H1 (cell line): ENCODE data around the gene PEX1.
"Not testable (repeated sequence)": the region's sequence is repeated elsewhere in the genome, so short reads cannot be mapped to it uniquely, and the experiment has no call there.

Experiments
- CEBPB ChIP-seq: IDR thresholded peaks from 2 replicates; pipeline ENCODE4 v1.6.1; 2012; ENCODE audit warnings: low read depth, low read length
- CREB1 ChIP-seq: IDR thresholded peaks from 2 replicates; pipeline ENCODE4 v1.6.1; 2012; ENCODE audit warnings: inconsistent platforms
- EZH2 ChIP-seq: fragments of 200-600 bp; sonication (generic); IDR thresholded peaks from 2 replicates; pipeline ENCODE4 v1.7.1; 2012; ENCODE audit warnings: low read depth, mild to moderate bottlenecking, moderate library complexity, low read length, inconsistent platforms; ENCODE audit not compliant: severe bottlenecking
- MAFK ChIP-seq: IDR thresholded peaks from 2 replicates; pipeline ENCODE4 v1.6.1; 2012; ENCODE audit warnings: low read depth, mild to moderate bottlenecking, improper control_type of control experiment, low read length
- POLR2A ChIP-seq, 2 experiments: IDR thresholded peaks; 1 replicate in 1 of 2; 2 replicates in 1 of 2; pipeline ENCODE4 v1.6.1; 2011; ENCODE audit warnings: low read depth in 2 of 2, low read length in 2 of 2, mild to moderate bottlenecking in 2 of 2; ENCODE audit errors: control extremely low read depth in 1 of 2
- RFX5 ChIP-seq: IDR thresholded peaks from 2 replicates; pipeline ENCODE4 v1.6.1; 2011; ENCODE audit warnings: low read depth, low read length, improper control_type of control experiment, borderline replicate concordance
- SP1 ChIP-seq: IDR thresholded peaks from 2 replicates; pipeline ENCODE4 v1.6.1; 2011; ENCODE audit warnings: low read depth, low read length
- TAF7 ChIP-seq: optimal IDR thresholded peaks from 2 replicates; pipeline ENCODE3; 2011; ENCODE audit warnings: low read depth, mild to moderate bottlenecking, inconsistent platforms, low read length, moderate library complexity, borderline replicate concordance
- TF ChIP-seq, protein P1 (sequence below), 3 experiments: IDR thresholded peaks; 1 replicate in 2 of 3; 2 replicates in 1 of 3; pipeline versions ENCODE4 v1.5.1 to v1.6.1; 2011; ENCODE audit warnings: low read length in 3 of 3, mild to moderate bottlenecking in 3 of 3, inconsistent platforms in 2 of 3, low read depth in 1 of 3, moderate library complexity in 1 of 3; ENCODE audit not compliant: insufficient read depth in 1 of 3; ENCODE audit errors: control extremely low read depth in 1 of 3

DNA sequence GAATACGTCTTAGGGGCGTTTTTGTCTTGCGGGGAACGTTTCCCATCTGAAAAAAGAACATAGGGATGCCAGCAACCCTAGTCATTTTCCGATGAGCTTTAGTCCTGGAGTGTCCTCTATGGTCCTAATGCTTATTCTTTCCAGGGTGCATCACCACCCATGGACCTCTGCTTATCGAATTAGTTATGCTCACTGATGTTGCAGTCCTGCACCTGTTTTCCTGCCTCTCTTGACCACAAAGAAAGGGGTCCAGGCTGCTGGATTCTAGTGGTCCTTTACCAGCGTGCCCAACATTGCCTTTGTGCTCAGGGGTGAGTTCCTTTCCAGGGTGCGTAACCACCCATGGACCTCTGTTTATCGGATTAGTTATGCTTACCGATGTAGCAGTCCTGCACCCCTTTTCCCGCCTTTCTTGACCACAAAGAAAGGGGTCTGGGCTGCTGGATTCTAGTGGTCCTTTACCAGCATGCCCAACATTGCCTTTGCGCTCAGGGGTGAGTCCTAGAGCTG lies 53.0 kb downstream of the PEX1 start:
- not testable (repeated sequence) for TF ChIP-seq SP1; POLR2A (IDR thresholded peaks at IDR 0.05; ENCODE audit: control extremely low read depth in 1 of 2, low read depth in 2 of 2, low read length in 2 of 2); TAF7; CEBPB; CREB1; MAFK; EZH2; RFX5
- TF ChIP-seq, protein P1, sequence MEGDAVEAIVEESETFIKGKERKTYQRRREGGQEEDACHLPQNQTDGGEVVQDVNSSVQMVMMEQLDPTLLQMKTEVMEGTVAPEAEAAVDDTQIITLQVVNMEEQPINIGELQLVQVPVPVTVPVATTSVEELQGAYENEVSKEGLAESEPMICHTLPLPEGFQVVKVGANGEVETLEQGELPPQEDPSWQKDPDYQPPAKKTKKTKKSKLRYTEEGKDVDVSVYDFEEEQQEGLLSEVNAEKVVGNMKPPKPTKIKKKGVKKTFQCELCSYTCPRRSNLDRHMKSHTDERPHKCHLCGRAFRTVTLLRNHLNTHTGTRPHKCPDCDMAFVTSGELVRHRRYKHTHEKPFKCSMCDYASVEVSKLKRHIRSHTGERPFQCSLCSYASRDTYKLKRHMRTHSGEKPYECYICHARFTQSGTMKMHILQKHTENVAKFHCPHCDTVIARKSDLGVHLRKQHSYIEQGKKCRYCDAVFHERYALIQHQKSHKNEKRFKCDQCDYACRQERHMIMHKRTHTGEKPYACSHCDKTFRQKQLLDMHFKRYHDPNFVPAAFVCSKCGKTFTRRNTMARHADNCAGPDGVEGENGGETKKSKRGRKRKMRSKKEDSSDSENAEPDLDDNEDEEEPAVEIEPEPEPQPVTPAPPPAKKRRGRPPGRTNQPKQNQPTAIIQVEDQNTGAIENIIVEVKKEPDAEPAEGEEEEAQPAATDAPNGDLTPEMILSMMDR (IDR thresholded peaks at IDR 0.05; ENCODE audit: control extremely low read depth in 1 of 3, insufficient read depth in 1 of 3, low read depth in 1 of 3, low read length in 3 of 3): not testable (repeated sequence)
